Lower lobe of right lung (tissue), 2 donors: ENCODE measurements around the gene KRT81. TPM values are rescaled to one million over a fixed set of nuclear protein-coding genes. Genes with fewer than 3 reads are reported as not detected.
"Not testable (repeated sequence)": the region's sequence is repeated elsewhere in the genome, so short reads cannot be mapped to it uniquely, and the experiment has no call there.

ENCODE experiments used
- ATAC-seq, 2 donors: fragments of 200-7000 bp; cut with Tn5 transposase; one replicate each; pipeline ENCODE4 v1.9.1; 2020 to 2022; ENCODE audit warnings: mild to moderate bottlenecking in 2 of 2, moderate library complexity in 2 of 2
- DNase-seq: peaks from one replicate; pipeline ENCODE4 v3.0.0-alpha.2; 2020
- H3K27ac ChIP-seq: fragments of 200-600 bp; one replicate; pipeline ENCODE4 v1.8.0; 2022
- H3K27me3 ChIP-seq: fragments of 200-600 bp; one replicate; pipeline ENCODE4 v1.8.0; 2022; ENCODE audit warnings: low read depth
- H3K36me3 ChIP-seq: fragments of 200-600 bp; one replicate; pipeline ENCODE4 v1.8.0; 2022; ENCODE audit warnings: mild to moderate bottlenecking
- H3K4me1 ChIP-seq: fragments of 200-600 bp; one replicate; pipeline ENCODE4 v1.8.0; 2022
- H3K4me3 ChIP-seq: fragments of 200-600 bp; one replicate; pipeline ENCODE4 v1.8.0; 2022; ENCODE audit warnings: mild to moderate bottlenecking
- H3K9me3 ChIP-seq: fragments of 200-600 bp; one replicate; pipeline ENCODE4 v1.8.0; 2022
- intact Hi-C: fragments of 100-400 bp; cut with DNase I; formaldehyde crosslinking; loops from one replicate; pipeline ENCODE4 v1.11.0; 2022
- total RNA-seq: library from RNA; stranded (reverse); fragmentation: NEBNext Ultra II Directional; extraction: Animal tissue kit (Norgen Biotek cat#: 25700); gene quantifications from one replicate; pipeline ENCODE4 v1.2.1, GENCODE V29; 2021
- TF ChIP-seq, protein P1 (sequence below): fragments of 200-600 bp; IDR thresholded peaks from one replicate; pipeline ENCODE4 v1.8.0; 2022; ENCODE audit warnings: antibody characterized with exemption, mild to moderate bottlenecking
- donor health status: DM: no; HTN: yes; CAD: no; lungs with severe emphysema.

KRT81 gene
- total RNA-seq, 1 donor from 2014 or later, result not detected

DNA sequence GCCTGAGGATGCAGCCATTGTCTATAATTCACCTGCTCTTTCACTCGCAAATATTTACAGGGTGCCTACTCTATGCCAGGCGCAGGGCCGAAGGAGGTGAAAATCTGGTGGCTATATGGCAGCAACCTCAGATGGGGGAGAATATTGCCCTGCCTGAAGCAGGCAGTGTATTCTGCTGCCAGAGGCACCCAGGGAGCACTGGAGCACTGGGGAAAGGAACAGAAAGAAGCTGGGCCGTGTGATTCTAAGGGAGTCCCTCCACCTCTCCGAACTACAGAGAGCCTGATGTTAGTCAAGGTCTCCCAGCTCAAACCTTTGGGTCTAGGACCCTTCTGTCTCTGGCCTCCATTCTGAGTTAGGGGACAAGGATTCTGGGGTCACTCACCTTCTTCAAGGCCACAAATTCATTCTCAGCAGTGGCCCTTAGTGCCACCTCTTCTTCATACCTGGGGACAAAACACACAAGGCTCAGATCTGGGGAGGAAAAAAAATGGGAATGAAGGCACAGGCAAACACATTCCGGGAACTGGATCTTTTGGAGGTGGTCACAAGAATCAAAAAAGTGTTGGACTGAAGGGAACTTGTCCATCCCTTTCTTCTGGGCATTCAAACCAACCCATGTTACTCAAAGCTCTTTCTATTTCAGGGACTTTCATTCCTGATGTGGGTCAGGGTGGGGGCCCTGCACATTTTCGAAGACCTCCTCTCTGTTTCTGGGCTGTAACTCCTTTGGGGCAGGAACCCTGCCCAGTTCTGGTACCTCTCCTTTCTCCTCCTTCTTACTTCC lies 36.2 kb downstream of the KRT81 start:
- TF ChIP-seq, protein P1, sequence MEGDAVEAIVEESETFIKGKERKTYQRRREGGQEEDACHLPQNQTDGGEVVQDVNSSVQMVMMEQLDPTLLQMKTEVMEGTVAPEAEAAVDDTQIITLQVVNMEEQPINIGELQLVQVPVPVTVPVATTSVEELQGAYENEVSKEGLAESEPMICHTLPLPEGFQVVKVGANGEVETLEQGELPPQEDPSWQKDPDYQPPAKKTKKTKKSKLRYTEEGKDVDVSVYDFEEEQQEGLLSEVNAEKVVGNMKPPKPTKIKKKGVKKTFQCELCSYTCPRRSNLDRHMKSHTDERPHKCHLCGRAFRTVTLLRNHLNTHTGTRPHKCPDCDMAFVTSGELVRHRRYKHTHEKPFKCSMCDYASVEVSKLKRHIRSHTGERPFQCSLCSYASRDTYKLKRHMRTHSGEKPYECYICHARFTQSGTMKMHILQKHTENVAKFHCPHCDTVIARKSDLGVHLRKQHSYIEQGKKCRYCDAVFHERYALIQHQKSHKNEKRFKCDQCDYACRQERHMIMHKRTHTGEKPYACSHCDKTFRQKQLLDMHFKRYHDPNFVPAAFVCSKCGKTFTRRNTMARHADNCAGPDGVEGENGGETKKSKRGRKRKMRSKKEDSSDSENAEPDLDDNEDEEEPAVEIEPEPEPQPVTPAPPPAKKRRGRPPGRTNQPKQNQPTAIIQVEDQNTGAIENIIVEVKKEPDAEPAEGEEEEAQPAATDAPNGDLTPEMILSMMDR, result no peak
- no peaks in the 10 kb centered on the region for H3K36me3 ChIP-seq
- no peaks in the 10 kb centered on the region for H3K9me3 ChIP-seq
- no peak overlapping the region for H3K27ac ChIP-seq
- intact Hi-C loops, result no loop called here
- H3K4me3 ChIP-seq, result no peak overlapping the region
- DNase-seq (peak; percentile 21), ATAC-seq (no peak)
- peaks cover 10% of the 10 kb centered on the region for H3K4me1 ChIP-seq
- H3K27me3 ChIP-seq, result peaks cover 57% of the 10 kb centered on the region

DNA sequence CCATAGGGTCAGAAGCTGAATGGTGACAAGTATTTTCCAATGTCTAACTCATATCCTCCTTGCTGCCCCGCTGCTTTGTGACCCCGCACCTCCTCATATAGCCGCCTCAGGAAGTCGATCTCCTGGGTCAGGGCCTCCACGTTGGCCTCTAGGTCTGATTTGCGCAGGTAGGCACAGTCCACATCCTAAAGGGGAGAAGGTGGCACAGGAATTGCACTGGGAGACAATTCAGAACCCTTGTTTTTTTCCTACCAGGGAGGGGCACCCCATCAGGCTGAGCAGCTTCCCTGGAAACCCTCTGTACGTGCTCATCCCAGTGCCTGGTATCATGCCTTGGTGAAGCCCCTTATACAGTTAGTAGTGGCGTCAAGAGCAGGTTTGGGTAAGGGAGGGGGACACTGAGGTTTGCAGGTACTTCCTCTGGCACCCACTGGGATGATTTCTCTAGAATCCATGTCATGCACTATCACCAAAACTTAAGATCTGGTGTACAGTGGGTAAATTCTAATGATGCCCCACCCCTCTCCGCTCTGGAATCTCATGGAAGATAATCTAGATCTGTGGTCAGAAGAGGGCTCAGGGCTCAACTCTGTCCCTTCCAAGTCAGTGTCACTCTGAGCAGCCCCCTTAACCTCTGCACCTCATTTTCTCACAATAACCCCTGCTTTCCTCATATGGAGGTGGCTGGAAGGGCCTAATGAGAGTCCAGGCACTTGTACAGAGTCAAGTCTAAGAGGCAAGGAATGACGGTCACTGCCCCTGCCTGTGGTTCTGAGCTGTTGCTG lies 37.0 kb downstream of the KRT81 start:
- Histone ChIP-seq H3K4me3 (no peak overlapping the region), H3K27me3 (peaks cover 57% of the 10 kb centered on the region), H3K36me3 (no peaks in the 10 kb centered on the region), H3K27ac (no peak overlapping the region), H3K9me3 (no peaks in the 10 kb centered on the region), H3K4me1 (peaks cover 12% of the 10 kb centered on the region)
- TF ChIP-seq, protein P1, result no peak
- intact Hi-C loops, result no loop called here
- DNase-seq, result peak; percentile 38
- ATAC-seq, result peak in 1 of 2 donors; percentile 0

DNA sequence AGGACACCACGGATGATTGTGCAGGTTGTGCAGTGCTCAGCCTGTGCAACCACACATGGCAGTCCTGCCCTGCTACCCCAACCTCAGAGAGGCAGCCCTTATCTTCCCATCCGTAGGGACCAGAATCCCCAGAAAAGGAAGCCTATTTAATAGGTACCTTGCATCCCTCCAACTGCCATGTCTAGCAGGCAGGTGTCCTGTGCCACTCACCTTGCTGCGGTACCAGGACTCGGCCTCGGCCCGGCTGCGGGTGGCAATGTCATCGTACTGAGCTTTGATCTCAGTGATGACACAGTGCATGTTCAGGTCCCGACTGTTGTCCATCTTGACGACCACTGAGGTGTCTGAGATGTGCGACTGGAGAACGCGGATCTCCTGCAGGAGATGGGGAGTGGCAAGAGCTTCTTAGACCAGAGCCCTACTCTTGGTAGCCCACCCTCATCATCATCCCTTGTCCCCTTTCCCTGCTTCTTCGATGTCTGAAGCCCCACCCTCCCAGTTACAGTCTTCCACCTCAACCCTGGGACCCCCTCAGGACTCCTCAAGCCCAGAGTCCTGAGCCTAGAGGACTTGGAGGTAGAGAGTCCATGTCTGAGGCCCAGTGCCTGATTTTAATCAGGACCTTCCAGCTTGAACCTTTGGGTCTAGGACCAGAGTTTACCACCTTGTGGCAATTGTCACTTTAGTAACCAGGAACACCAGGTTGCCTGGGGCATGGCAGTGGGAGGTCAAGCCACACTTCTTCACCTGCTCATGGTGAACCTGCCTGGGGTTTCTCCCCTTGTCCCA lies 37.7 kb downstream of the KRT81 start:
- Histone ChIP-seq H3K9me3 (no peaks in the 10 kb centered on the region), H3K27ac (no peak overlapping the region), H3K4me1 (peaks cover 10% of the 10 kb centered on the region), H3K4me3 (no peak overlapping the region), H3K27me3 (peaks cover 54% of the 10 kb centered on the region), H3K36me3 (no peaks in the 10 kb centered on the region)
- DNase-seq (peak; percentile 39), ATAC-seq (no peak)
- intact Hi-C loops, result no loop called here
- TF ChIP-seq, protein P1, result no peak

DNA sequence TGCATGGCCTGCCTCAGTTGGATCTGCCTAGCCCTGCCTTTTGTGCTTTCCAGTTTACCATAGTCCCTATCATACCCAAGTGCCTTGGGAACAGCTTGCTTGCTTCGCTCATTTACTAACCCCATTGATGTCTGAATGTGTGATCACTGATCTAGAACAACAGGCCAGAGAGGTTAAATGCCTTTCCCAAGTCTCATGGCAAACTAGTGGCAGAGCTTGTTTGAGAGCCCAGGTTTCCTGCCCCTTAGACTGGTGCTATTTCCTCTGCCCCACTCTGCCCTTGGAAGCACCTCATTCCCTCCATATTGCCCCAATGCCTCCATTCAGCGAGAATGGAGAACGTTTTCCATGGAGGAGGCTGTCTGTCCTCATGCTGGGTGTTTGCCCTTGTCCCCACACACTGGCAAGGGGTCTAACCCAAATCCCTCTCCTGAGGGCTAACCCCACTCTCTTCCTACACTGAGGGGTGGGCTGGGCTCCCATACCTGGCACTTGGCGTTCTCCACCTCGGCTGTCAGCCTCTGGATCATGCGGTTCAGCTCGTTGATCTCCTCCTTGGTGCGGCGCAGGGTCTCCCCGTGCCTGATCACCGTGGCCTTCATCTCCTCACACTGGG lies 38.5 kb downstream of the KRT81 start:
- peaks cover 47% of the 10 kb centered on the region for H3K27me3 ChIP-seq
- TF ChIP-seq, protein P1, result no peak
- no peak overlapping the region for H3K27ac ChIP-seq
- no peak overlapping the region for H3K4me3 ChIP-seq
- DNase-seq (peak; percentile 27), ATAC-seq (no peak)
- no peaks in the 10 kb centered on the region for H3K9me3 ChIP-seq
- H3K36me3 ChIP-seq, result no peaks in the 10 kb centered on the region
- H3K4me1 ChIP-seq, result peaks cover 4% of the 10 kb centered on the region
- intact Hi-C loops, result no loop called here

DNA sequence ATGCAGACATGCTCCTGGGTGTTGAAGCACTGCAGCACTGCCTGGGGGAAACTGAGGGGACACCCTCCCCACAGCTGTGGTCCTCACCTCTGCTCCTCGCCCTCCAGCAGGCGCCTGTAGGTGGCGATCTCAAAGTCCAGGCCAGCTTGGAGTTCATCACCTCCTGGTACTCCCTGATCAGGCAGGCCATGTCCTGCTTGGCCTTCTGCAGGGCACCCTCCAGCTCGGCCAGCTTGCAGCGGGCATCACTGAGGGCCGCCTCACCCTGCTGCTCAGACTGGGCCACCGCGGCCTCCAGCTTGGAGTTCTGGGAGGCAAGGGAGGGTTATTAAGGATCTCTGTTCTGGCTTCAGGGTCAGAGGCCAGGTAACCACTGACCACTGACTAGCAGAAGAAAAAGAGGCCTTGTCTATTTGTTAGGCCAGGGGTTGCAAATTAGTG lies 39.1 kb downstream of the KRT81 start:
- H3K36me3 ChIP-seq, H3K4me1 ChIP-seq, H3K27ac ChIP-seq, ATAC-seq, H3K4me3 ChIP-seq, intact Hi-C loops, DNase-seq, H3K9me3 ChIP-seq: not testable (repeated sequence)
- peaks cover 40% of the 10 kb centered on the region for H3K27me3 ChIP-seq
